Adrenal gland (tissue), 12 donors: ENCODE results near the gene ACSF2. TPM values are rescaled to one million over a fixed set of nuclear protein-coding genes. Genes with fewer than 3 reads are reported as not detected.

Experiments used
- DNase-seq, 7 donors: peaks; one replicate each; pipeline ENCODE4 v3.0.0-alpha.2; 2019 to 2020
- H3K27ac ChIP-seq, 5 donors: fragments of 200-600 bp; sonication (generic) in 4 of 5; 1 replicate in 3 of 5; 2 replicates in 2 of 5; pipeline versions ENCODE4 v1.5.1 to v1.8.0; 2016 to 2020; ENCODE audit warnings: mild to moderate bottlenecking in 1 of 5
- H3K27me3 ChIP-seq: fragments of 200-600 bp; 2 replicates; pipeline ENCODE4 v1.8.0; 2021
- H3K36me3 ChIP-seq, 2 donors: fragments of 200-600 bp; replicated peaks in 1 of 2; 1 replicate in 1 of 2; 2 replicates in 1 of 2; pipeline versions ENCODE4 v1.5.1 to v1.8.0; 2018 to 2022
- H3K4me1 ChIP-seq, 2 donors: fragments of 200-600 bp; replicated peaks in 1 of 2; 1 replicate in 1 of 2; 2 replicates in 1 of 2; pipeline versions ENCODE4 v1.5.1 to v1.8.0; 2018 to 2021
- H3K4me3 ChIP-seq, 4 donors: fragments of 200-600 bp; sonication (generic) in 3 of 4; one replicate each; pipeline ENCODE4 v1.5.1; 2016 to 2018
- H3K9me3 ChIP-seq, 3 donors: fragments of 200-600 bp; sonication (generic) in 1 of 3; replicated peaks in 1 of 3; 1 replicate in 2 of 3; 2 replicates in 1 of 3; pipeline versions ENCODE4 v1.5.1 to v1.8.0; 2016 to 2021
- POLR2A ChIP-seq, 2 donors: fragments of 450-650 bp; IDR thresholded peaks; one replicate each; pipeline ENCODE4 v1.6.1; 2017; ENCODE audit warnings: antibody characterized with exemption in 2 of 2, mild to moderate bottlenecking in 2 of 2, moderate library complexity in 1 of 2
- WGBS, 4 donors: extraction: QIAGEN DNeasy Blood & Tissue Kit in 2 of 4; methylation state at CpG; one replicate each; pipeline versions ENCODE4 v1.1.5 to v1.1.7; 2013 to 2017; 5-methylcytosine and 5-hydroxymethylcytosine counted together
- intact Hi-C, 2 donors: fragments of 100-400 bp; cut with DNase I; formaldehyde crosslinking; loops; one replicate each; pipeline versions ENCODE4 v1.14.1 to v1.15.0; 2022 to 2023
- polyA plus RNA-seq, 3 donors: library from polyadenylated mRNA; stranded (reverse); fragments of 200-250 nt in 2 of 3; fragments of 350-450 nt in 1 of 3; fragmentation: Illumina TruSeq in 1 of 3; extraction: RNeasy Lipid Tissue Mini Kit (QIAGEN cat#74804) in 1 of 3; gene quantifications; one replicate each; pipeline ENCODE4 v1.2.3, GENCODE V29; 2013 to 2014
- total RNA-seq, 9 donors: library from RNA; depleted of rRNA in 4 of 9; stranded (reverse); fragments of >200 nt in 4 of 9; fragments of 120-200 nt in 1 of 9; fragmentation: NEBNext Ultra II Directional in 1 of 9; extraction: Animal tissue kit (Norgen Biotek cat#: 25700) in 1 of 9; gene quantifications; one replicate each; pipeline versions ENCODE4 v1.1.0 to v1.2.4, GENCODE V29; 2013 to 2023
- TF ChIP-seq, protein P1 (sequence below), 6 experiments: fragments of 450-650 bp in 4 of 6; fragments of 200-600 bp in 2 of 6; sonication (generic) in 1 of 6; IDR thresholded peaks; 1 replicate in 5 of 6; 2 replicates in 1 of 6; pipeline versions ENCODE4 v1.5.1 to v1.8.0; 2016 to 2021; ENCODE audit warnings: antibody characterized with exemption in 6 of 6, mild to moderate bottlenecking in 2 of 6, moderate library complexity in 1 of 6
- donor health status: healthy with polysubstance abuse.
- donor health status: Bipolar disorder and iron deficiency.
- donor health status: DM: yes; HTN: yes; CAD: no.
- donor health status: DM: no; HTN: no; CAD: no.
- donor health status: DM: no; HTN: no; CAD: no.
- donor health status: DM: yes; HTN: yes; CAD: no.

The ACSF2 gene
- total and polyA plus RNA-seq, 12 donors: 92.1 to 434 (median 196) TPM

DNA sequence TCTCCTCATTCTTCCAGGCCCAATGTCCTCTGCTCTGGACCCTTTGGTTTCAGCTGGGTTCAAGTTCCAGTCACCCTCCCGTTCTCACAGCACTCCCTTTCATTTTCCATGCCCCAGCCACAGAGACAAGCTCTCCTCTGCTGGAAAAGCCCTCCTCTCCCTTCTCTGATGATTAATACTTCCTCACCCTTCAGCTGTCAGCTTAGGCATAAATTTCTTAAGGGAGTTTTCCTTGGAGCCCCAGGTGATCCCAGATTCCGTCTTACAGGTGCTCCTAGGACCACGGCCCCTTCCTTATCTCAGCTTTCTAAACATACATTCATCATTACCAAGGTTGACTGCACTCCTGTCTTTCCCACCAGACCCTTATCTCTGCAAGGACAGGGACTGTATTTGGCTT is 32.3 kb downstream of the ACSF2 start:
- Histone ChIP-seq H3K36me3 (peaks cover 0 to 21% of the 10 kb centered on the region in 2 donors), H3K27ac (no peak overlapping the region), H3K4me1 (peaks cover 0 to 11% of the 10 kb centered on the region in 2 donors), H3K27me3 (no peaks in the 10 kb centered on the region), H3K9me3 (no peaks in the 10 kb centered on the region), H3K4me3 (no peak overlapping the region)
- intact Hi-C loops: no loop called here
- no peak for TF ChIP-seq POLR2A (IDR thresholded peaks at IDR 0.05)
- TF ChIP-seq, protein P1, sequence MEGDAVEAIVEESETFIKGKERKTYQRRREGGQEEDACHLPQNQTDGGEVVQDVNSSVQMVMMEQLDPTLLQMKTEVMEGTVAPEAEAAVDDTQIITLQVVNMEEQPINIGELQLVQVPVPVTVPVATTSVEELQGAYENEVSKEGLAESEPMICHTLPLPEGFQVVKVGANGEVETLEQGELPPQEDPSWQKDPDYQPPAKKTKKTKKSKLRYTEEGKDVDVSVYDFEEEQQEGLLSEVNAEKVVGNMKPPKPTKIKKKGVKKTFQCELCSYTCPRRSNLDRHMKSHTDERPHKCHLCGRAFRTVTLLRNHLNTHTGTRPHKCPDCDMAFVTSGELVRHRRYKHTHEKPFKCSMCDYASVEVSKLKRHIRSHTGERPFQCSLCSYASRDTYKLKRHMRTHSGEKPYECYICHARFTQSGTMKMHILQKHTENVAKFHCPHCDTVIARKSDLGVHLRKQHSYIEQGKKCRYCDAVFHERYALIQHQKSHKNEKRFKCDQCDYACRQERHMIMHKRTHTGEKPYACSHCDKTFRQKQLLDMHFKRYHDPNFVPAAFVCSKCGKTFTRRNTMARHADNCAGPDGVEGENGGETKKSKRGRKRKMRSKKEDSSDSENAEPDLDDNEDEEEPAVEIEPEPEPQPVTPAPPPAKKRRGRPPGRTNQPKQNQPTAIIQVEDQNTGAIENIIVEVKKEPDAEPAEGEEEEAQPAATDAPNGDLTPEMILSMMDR (IDR thresholded peaks at IDR 0.05): no peak
- no peak for DNase-seq
- WGBS, 4 donors: 33 to 53% (median 45%) methylated on average over 3 of the region's 3 CpGs

DNA sequence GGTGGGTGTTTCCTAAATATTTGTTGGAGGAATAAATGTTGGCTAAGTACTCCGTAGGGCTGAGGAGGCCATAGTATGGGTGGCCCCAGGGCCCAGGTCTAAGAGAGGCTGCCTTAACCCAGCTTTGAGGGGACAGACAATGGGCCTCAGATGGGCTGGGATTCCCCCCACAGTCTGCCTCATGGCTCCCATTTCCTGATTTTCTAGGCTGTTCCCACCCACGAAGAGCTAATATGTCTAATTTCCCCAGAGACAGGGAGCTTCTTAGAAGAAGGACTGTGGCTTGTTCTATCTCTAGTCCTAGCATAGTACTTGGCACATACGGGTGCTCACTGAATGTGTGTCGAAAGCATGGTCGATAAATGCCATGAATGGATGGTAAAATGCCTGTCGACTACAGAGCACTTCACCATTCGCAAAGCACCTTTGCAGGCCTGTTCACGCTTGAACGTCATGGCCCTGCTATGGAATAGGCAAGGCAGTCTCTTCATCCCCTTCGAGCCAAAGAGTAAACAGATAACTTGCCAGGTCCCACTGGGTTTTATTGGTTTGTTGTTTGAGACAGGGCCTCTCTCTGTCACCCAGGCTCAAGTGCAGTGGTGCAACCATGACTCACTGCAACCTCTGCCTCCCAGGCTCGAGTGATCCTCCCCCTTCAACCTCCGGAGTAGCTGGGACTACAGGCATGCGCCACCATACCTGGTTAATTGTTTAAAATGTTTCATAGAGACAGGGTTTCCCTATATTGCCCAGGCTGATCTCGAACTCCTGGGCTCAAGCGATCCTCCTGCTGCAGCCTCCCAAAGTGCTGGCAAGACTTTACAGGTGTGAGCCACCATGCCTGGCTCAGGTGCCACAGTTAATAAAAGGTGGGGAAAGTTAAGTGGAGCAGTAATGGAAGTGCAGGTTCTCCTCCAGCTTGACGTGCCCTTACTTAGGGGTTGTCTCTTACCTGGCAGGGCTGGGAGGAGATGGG is 33.0 kb downstream of the ACSF2 start:
- H3K4me1 ChIP-seq: peaks cover 0 to 11% of the 10 kb centered on the region in 2 donors
- TF ChIP-seq, protein P1 (IDR thresholded peaks at IDR 0.05): no peak
- no peak for TF ChIP-seq POLR2A (IDR thresholded peaks at IDR 0.05)
- WGBS, 4 donors: 80 to 86% (median 82%) methylated on average over 16 of the region's 16 CpGs
- peak in 4 of 7 donors; percentile 50 to 56 (median 52) for DNase-seq
- H3K9me3 ChIP-seq: no peaks in the 10 kb centered on the region
- intact Hi-C loops: no loop called here
- no peaks in the 10 kb centered on the region for H3K27me3 ChIP-seq
- peak overlapping the region in 1 of 5 donors; percentile 23 for H3K27ac ChIP-seq
- no peak overlapping the region for H3K4me3 ChIP-seq
- peaks cover 0 to 21% of the 10 kb centered on the region in 2 donors for H3K36me3 ChIP-seq

DNA sequence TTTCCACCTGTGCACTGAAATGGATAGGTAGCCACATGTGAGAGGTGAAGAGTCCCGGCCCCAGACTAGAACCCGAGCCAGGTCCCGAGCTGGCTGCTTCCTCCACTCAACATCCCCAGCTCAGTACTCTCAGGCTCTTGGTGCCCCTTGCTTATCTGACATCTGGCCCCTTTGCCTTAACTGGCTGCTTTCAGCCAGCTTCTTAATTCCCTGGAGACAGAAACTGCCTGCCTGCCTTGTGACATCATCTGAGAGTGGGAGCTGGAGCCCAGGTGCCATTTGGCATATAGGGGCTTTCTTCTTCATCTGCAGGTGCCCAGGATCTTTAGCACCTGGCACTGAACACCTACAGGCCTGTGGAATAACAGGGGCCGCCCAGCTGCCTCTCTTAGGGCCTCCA is 33.7 kb downstream of the ACSF2 start:
- no peaks in the 10 kb centered on the region for H3K9me3 ChIP-seq
- H3K36me3 ChIP-seq: peaks cover 0 to 21% of the 10 kb centered on the region in 2 donors
- no peaks in the 10 kb centered on the region for H3K27me3 ChIP-seq
- intact Hi-C loops: no loop called here
- TF ChIP-seq, protein P1 (IDR thresholded peaks at IDR 0.05): no peak
- no peak for TF ChIP-seq POLR2A (IDR thresholded peaks at IDR 0.05)
- 83 to 100% (median 98%) methylated on average over 1 to 4 of the region's 4 CpGs for WGBS, 4 donors
- H3K27ac ChIP-seq: no peak overlapping the region
- no peak for DNase-seq
- H3K4me3 ChIP-seq: no peak overlapping the region
- H3K4me1 ChIP-seq: peaks cover 0 to 11% of the 10 kb centered on the region in 2 donors

DNA sequence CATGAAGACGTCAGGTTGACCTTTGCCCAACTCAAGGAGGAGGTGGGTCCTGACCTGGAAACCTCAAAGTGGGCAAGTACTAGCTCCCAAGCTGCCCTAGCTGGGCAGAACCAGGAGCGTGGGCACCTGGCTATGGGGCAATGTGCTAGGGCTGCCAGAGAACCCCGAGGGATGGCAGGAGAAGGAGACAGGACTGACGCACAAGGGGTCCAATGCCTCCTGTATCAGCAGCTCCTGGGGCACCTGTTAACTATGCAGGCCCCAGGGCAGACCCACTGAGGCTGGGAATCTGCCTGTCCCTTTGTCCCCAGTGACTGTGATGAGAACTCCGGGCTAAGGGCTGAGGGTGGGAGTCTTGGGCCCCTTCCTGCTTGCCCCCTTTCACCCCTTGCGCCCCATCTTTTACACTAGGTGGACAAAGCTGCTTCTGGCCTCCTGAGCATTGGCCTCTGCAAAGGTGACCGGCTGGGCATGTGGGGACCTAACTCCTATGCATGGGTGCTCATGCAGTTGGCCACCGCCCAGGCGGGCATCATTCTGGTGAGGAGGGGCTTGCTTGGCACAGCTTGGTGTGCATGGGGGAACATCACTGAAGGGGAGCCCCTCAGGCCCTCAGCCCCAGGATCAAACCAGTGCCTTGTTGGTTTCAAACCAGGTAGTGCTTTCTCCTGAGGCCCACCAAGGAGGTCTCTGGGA is 35.0 kb downstream of the ACSF2 start:
- H3K27me3 ChIP-seq: no peaks in the 10 kb centered on the region
- H3K4me3 ChIP-seq: no peak overlapping the region
- H3K9me3 ChIP-seq: no peaks in the 10 kb centered on the region
- H3K27ac ChIP-seq: no peak overlapping the region
- TF ChIP-seq POLR2A (IDR thresholded peaks at IDR 0.05): no peak
- TF ChIP-seq, protein P1 (IDR thresholded peaks at IDR 0.05): no peak
- intact Hi-C loops: no loop called here
- WGBS, 4 donors: 91 to 95% (median 93%) methylated on average over 5 to 9 of the region's 9 CpGs
- H3K36me3 ChIP-seq: peaks cover 0 to 21% of the 10 kb centered on the region in 2 donors
- peaks cover 0 to 11% of the 10 kb centered on the region in 2 donors for H3K4me1 ChIP-seq
- DNase-seq: no peak
